Type B pancreatic cell (in vitro differentiated cells): ENCODE data around the gene CYSTM1. TPM values are rescaled to one million over a fixed set of nuclear protein-coding genes. Genes with fewer than 3 reads are reported as not detected.
"Not testable (repeated sequence)": the region's sequence is repeated elsewhere in the genome, so short reads cannot be mapped to it uniquely, and the experiment has no call there.

Experiments used
- DNase-seq: peaks from one replicate; pipeline ENCODE4 v3.0.0; 2021; ENCODE audit warnings: mixed read lengths; ENCODE audit not compliant: unreplicated experiment; ENCODE audit errors: extremely low spot score
- H3K27ac Mint-ChIP-seq: 2 replicates; pipeline ENCODE4 v1.8.0; 2021; ENCODE audit warnings: mild to moderate bottlenecking, mixed read lengths
- H3K27me3 Mint-ChIP-seq: 2 replicates; pipeline ENCODE4 v1.8.0; 2021; ENCODE audit warnings: mixed read lengths
- H3K36me3 Mint-ChIP-seq: 2 replicates; pipeline ENCODE4 v1.8.0; 2021; ENCODE audit warnings: mixed read lengths
- H3K4me1 Mint-ChIP-seq: one replicate; pipeline ENCODE4 v1.8.0; 2021; ENCODE audit warnings: mixed read lengths; ENCODE audit not compliant: unreplicated experiment
- H3K4me3 Mint-ChIP-seq: 2 replicates; pipeline ENCODE4 v1.8.0; 2021; ENCODE audit warnings: mild to moderate bottlenecking, mixed read lengths
- H3K9me3 Mint-ChIP-seq: 2 replicates; pipeline ENCODE4 v1.8.0; 2021; ENCODE audit warnings: mixed read lengths
- CTCF ChIP-seq: fragments of 200-600 bp; sonication (generic); conservative IDR thresholded peaks from 2 replicates; pipeline ENCODE4 v1.5.0; 2021; ENCODE audit warnings: antibody characterized with exemption, mild to moderate bottlenecking
- total RNA-seq: library from RNA; stranded (reverse); gene quantifications from 2 replicates; pipeline ENCODE4 v1.2.1, GENCODE V29; 2021; ENCODE audit warnings: low replicate concordance

The CYSTM1 gene
- total RNA-seq, 1 donor from 2014 or later: 73.5 TPM

DNA sequence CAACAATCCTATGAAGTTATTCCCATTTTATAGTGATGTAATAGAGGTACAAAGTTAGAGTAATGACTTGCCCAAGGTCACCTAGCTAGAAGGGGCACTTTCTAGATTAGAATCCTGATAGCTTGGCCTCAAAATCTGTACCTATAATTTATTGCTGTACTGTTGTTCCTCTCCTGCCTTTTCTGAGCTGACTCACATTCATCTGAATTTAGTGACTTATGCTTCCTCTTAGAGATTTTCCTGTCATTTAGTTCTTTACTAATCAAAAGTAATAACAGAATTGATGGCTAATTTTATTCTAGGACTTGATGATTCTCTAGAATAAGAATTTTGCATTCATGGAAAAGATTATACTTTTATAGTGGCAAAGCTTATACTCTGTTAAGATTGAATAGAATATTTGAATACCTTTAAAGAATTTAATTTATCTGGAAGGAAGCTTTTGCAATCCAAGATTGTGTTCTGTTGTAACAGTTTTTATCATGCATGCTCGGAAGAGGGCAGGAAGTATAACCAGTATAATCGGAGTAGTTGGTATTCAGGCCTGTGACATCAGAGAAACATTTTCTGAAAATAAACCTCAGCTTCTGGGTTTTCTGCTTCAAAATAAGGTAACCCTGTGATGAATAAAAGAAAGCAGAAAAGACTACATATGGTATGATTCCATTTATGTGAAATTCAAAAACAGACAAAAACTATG, 21.3 kb downstream of the CYSTM1 start:
- no peak for TF ChIP-seq CTCF
- Mint-ChIP-seq H3K4me3 (no peak overlapping the region), H3K4me1 (no peaks in the 10 kb centered on the region), H3K36me3 (peaks cover 6% of the 10 kb centered on the region), H3K27ac (no peak overlapping the region), H3K9me3 (no peaks in the 10 kb centered on the region), H3K27me3 (no peaks in the 10 kb centered on the region)
- no peak for DNase-seq

GRCh38 chr5:140197023-140197422, 22.0 kb downstream of the CYSTM1 start:
- H3K4me3 Mint-ChIP-seq: no peak overlapping the region
- no peaks in the 10 kb centered on the region for H3K4me1 Mint-ChIP-seq
- no peaks in the 10 kb centered on the region for H3K27me3 Mint-ChIP-seq
- H3K9me3 Mint-ChIP-seq: no peaks in the 10 kb centered on the region
- DNase-seq: no peak
- H3K27ac Mint-ChIP-seq: no peak overlapping the region
- peaks cover 8% of the 10 kb centered on the region for H3K36me3 Mint-ChIP-seq
- TF ChIP-seq CTCF: no peak

DNA sequence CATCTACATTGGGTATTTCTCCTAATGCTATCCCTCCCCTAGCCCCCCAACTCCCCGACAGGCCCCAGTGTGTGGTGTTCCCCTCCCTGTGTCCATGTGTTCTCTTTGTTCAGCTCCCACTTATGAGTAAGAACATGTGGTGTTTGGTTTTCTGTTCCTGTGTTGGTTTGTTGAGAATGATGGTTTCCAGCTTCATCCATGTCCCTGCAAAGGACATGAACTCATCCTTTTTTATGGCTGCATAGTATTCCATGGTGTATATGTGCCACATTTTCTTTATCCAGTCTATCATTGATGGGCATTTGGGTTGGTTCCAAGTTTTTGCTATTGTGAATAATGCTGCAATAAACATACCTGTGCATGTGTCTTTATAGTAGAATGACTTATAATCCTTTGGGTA, 23.9 kb downstream of the CYSTM1 start:
- H3K27ac Mint-ChIP-seq, H3K4me3 Mint-ChIP-seq, H3K27me3 Mint-ChIP-seq, H3K9me3 Mint-ChIP-seq, H3K36me3 Mint-ChIP-seq, H3K4me1 Mint-ChIP-seq, DNase-seq: not testable (repeated sequence)

GRCh38 chr5:140202078-140202477, 27.1 kb downstream of the CYSTM1 start:
- Mint-ChIP-seq H3K9me3 (no peaks in the 10 kb centered on the region), H3K27me3 (no peaks in the 10 kb centered on the region), H3K4me1 (no peaks in the 10 kb centered on the region), H3K36me3 (peaks cover 8% of the 10 kb centered on the region), H3K27ac (no peak overlapping the region), H3K4me3 (no peak overlapping the region)
- no peak for TF ChIP-seq CTCF
- no peak for DNase-seq

GRCh38 chr5:140202610-140203009, 27.6 kb downstream of the CYSTM1 start:
- Mint-ChIP-seq H3K27ac (no peak overlapping the region), H3K9me3 (no peaks in the 10 kb centered on the region), H3K27me3 (no peaks in the 10 kb centered on the region), H3K4me3 (no peak overlapping the region), H3K4me1 (no peaks in the 10 kb centered on the region), H3K36me3 (peaks cover 8% of the 10 kb centered on the region)
- TF ChIP-seq CTCF: no peak
- no peak for DNase-seq

GRCh38 chr5:140205216-140205615, 30.2 kb downstream of the CYSTM1 start:
- no peaks in the 10 kb centered on the region for H3K4me1 Mint-ChIP-seq
- no peaks in the 10 kb centered on the region for H3K9me3 Mint-ChIP-seq
- H3K36me3 Mint-ChIP-seq: peaks cover 5% of the 10 kb centered on the region
- no peak for TF ChIP-seq CTCF
- H3K27me3 Mint-ChIP-seq: no peaks in the 10 kb centered on the region
- no peak overlapping the region for H3K4me3 Mint-ChIP-seq
- no peak overlapping the region for H3K27ac Mint-ChIP-seq
- DNase-seq: no peak
